GM19463 (cell line): Measurements from ENCODE around the gene ACAP3.

Source experiments
- ATAC-seq: cut with Tn5 transposase; IDR thresholded peaks from one replicate; pipeline ENCODE4 v1.9.1; 2021; ENCODE audit warnings: mild to moderate bottlenecking, moderate library complexity; ENCODE audit not compliant: unreplicated experiment

Gene ACAP3, protein sequence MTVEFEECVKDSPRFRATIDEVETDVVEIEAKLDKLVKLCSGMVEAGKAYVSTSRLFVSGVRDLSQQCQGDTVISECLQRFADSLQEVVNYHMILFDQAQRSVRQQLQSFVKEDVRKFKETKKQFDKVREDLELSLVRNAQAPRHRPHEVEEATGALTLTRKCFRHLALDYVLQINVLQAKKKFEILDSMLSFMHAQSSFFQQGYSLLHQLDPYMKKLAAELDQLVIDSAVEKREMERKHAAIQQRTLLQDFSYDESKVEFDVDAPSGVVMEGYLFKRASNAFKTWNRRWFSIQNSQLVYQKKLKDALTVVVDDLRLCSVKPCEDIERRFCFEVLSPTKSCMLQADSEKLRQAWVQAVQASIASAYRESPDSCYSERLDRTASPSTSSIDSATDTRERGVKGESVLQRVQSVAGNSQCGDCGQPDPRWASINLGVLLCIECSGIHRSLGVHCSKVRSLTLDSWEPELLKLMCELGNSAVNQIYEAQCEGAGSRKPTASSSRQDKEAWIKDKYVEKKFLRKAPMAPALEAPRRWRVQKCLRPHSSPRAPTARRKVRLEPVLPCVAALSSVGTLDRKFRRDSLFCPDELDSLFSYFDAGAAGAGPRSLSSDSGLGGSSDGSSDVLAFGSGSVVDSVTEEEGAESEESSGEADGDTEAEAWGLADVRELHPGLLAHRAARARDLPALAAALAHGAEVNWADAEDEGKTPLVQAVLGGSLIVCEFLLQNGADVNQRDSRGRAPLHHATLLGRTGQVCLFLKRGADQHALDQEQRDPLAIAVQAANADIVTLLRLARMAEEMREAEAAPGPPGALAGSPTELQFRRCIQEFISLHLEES

DNA sequence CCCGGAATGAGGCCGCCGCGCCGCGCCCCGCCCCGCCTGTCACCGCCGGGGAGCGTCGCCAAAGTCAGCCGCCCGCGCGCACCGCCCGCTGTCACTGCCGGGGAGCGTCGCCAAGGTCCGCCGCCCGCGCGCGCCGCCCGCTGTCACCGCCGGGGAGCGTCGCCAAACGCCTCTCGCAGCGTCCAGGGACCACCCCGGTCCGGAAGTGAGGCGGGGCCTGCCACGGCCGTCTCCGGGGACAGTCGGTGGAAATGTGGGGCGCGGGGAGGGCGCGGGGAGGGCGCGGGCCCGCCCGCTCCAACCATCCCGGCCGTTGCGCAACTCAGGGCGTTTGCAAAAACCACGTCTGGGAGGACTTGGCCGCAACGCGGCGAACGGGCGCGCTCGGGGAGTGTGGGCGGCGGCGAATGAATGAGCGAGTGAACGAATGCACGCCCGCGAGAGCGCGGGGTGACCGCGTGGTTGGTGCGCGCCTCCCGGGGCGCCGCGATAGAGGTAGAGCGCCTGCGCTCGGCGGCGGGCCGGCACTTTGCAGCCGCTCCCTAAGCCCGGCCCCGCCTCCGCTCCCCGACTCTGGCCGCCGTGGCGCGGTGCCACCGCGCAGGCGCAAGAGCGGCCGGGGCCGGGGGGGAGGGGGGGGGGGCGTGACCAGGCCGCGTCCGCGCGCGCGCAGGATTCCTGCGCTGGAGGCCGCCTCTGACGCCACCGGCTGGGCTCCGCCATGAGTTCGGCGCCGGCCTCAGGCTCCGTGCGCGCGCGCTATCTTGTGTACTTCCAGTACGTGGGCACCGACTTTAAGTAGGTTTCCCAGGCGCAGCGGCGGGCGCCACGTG, at the start of gene ACAP3, which contains the start of gene PUSL1:
ACAP3 (minus strand) TSS at position 8 of the 833 bp plus-strand sequence. CDS start 115 bp downstream, outside the sequence.
PUSL1 (plus strand) TSS at position 675 of the 833 bp plus-strand sequence; CDS start at position 722, 47 bp downstream.
- peak; percentile 59 for ATAC-seq

DNA sequence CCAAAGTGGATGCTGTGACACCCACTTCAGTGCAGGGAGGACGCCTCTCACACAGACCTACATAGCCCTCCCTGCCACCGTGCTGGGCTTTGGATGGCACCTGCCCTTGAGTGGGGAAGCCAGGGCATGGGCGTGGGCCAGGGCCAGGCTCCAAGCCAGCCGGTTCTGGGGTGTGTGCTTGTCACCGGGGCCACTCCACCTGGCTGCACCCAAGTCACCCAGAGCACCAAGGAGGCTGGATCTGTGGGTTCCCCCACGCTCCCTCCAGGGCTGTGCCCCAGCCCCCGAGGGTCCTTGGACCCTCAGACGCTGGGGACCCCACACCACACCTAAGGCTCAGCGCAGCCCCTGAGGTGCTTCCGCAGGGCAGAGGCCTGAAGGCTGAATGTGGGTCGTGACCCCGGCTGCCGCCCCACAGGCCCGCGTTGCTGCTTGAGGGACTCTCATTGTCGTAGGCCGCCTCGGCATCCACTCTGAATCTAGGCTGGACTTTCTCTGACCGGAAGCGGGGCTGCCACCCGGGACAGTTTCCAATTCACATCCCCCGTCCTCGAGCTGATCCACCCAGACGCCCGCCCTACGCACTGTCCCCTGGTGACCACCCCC, 49.2 kb upstream of the ACAP3 start:
- ATAC-seq, result no peak

DNA sequence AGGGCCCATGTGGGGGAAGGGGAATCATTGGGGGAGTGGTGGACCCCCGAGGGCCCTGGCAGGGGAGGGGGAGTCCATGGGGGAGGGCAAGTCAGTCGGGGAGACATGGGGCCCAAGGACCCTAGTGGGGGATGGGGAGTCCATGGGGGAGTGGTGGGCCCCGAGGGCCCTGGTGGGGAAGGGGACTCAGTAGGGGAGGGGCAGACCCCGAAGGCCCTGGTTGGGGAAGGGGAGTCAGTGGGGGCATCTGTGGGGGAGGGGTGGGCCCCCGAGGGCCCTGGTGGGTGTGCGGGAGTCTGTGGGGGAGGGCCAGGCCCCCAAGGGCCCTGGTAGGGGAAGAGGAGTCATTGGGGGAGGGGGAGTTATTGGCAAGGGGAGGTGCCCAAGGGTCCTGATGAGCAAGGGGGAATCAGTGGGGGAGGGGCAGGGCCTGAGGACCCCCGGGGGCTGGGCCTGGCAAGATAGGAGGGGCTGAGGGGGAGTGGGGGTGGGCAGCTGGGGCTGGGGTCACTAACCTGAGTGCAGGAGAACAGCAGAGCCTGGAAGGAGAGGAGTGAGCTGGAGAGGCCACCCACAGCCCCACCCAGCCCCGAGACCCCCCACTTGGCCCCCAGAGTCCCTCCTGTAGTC, 48.6 kb upstream of the ACAP3 start:
- ATAC-seq, result no peak

DNA sequence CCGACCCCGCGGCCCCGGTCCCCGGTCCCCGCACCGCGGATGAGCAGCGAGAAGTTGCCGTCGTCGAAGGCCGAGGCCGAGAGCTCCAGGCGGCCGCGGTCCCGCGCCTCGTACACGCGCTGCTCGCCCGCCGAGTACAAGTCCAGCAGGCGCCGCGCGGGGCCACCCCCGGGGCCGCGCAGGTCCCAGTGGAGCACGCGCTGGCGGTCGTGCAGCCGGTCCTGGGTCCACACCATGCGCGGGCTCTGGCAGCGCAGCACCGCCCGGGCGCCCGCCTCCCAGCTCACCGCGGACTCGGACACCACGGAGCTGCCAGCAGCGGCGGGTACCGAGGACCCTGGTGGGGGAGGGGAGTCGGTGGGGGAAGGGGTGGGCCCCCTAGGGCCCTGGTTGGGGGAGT, 47.7 kb upstream of the ACAP3 start:
- no peak for ATAC-seq

DNA sequence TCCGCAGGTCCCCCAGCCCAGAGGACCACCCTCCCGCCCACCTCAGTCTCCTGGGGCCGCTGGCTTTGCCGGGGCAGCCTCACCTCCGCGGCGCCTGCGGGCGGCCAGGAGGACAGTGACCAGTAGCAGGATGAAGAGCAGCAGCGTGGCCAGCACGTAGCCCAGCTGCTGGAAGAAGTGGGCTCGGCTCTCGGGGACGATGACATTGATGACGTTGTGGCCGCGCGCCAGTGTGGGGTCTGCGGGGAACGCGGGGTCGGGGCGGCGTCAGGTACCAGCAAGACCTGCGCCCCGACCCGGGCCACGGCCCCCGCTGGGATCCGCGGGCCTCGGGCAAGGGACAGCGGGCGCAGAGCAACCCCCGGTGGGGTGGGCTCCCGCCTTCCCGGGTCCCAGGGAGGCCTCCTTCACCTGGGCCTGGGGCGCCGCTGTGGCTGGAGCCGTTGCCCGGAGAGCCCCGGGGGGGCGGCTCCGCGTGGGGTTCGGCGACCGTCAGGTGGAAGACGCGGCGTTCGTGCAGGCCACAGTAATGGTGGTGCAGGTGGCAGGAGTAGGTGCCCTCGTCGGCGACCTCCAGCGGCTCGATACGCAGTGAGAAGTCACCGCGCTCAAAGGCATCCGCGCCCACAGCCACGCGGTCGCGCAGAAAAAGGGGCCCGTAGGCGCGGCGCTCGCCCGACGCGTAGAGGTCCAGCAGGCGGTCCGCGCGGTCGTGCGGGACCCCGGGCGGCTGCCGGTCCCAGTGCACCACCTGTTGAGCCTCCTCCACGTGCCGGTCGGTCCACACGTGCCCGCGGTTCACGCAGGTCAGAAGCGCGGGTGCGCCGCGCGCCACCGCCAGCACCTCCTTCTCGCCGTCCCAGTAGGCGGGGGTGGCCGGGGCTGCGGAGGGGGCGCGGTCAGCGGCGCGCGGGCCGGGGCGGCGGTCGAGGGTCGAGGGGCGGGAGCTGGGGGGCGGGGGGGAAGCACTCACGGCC, 46.8 kb upstream of the ACAP3 start:
- no peak for ATAC-seq

DNA sequence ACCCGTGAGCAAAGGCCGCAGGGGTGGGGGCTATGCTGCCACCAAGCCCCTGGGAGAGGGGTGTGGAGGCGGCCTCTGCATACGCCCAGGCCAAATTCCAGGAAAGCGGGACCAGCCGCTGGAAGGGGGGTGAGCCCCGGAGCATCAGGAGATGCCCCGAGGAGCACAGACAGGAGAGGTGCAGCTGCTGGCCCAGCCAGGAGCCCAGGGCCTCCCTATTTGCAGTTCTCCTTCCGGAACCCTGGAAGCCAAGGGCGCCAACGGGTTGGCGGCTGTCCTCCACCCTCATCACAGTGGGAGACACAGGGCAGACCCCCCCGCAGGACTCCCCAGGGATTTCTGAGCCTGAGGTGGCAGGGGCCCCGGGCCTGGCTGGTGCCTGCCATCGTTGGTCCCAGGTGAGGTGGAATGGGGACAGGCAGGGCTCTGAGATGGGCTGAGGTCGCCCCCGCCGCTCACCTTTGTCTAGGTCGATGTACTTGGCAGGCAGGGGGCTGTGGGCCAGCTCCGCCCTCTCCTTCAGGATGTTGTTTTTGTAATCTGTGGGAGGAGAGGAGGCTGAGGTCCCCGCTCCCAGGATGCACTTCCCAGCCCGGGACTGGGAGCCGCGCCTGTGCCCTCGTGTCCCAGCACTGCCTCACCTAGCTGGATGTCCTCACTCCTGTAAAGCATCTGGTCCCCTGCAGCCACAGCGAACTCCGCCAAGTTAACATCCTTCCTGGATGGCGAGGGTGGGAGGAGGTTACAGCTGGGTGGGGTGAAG, 45.8 kb upstream of the ACAP3 start:
- ATAC-seq, result no peak

DNA sequence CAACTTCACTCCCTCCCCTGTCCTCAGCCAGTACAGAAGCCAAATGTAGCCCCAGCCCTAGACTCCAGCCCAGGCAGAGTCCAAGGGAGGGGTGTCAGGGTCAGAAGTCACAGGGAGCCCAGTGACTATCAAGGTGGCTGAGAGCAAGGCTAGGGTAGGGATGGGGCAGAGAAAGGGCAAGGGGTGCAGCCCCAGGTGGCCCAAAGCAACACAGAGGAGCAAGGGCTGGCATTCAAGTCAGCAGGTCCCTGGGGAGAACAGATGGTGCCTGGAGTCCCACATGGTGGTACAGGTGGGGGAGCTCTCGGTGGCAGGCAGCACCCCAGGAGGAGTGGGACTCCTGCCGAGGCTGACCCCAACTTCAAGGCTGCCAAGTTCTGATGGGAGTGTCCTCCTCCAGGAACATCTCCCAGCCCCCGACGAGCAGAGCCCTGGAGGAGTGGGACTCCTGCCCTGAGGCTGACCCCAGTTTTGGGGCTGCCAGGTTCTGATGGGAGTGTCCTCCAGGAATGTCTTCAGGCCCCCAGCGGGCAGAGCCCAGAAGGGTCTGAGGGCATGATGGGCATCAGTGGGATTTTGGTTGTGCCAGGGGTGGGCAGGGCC, 45.2 kb upstream of the ACAP3 start:
- ATAC-seq, result no peak

DNA sequence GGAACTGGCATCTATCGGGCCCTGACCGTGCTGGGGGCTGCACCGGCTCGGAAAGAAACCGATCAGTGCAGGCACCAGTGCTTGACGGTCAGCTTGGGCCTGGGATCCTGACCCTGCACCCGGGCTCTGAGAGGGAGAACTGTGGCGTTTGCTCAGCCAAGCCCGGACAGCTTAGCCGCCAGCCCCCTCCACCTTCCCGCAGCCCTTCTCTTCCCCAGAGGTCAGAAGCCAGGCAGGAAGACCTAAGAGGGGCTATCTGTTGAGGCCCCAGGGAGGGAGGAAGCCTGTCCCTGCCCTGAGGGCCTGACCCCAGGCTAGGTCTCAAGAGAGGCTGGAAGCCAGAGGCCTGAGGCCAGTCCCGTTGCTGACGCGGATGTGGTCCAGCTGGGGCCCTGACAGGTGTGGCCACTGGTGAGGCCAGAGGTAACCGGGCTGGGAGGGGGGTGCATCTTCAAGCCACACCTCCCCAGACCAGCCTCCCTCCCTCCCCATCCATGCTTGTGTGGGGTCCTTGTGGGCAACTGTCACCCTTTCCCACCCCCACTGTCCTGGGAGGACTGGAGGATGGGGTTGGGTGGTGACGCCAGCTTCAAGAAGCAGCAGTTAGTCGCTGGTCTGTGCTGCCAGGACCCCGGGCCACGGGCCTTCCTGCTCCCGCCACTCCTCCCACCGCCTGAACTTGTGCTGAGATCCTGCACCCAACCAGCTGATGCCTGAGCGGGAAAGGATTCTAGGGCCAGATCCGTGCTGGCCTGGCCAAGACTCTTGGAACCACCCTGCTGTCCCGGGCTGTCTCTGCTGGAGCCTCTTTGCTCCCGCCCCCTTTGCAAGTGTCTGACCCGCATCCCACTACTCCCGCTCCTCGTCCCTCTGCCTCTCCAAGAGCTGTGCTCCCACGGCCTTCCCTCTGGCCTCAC, 44.0 kb upstream of the ACAP3 start:
- ATAC-seq, result no peak

DNA sequence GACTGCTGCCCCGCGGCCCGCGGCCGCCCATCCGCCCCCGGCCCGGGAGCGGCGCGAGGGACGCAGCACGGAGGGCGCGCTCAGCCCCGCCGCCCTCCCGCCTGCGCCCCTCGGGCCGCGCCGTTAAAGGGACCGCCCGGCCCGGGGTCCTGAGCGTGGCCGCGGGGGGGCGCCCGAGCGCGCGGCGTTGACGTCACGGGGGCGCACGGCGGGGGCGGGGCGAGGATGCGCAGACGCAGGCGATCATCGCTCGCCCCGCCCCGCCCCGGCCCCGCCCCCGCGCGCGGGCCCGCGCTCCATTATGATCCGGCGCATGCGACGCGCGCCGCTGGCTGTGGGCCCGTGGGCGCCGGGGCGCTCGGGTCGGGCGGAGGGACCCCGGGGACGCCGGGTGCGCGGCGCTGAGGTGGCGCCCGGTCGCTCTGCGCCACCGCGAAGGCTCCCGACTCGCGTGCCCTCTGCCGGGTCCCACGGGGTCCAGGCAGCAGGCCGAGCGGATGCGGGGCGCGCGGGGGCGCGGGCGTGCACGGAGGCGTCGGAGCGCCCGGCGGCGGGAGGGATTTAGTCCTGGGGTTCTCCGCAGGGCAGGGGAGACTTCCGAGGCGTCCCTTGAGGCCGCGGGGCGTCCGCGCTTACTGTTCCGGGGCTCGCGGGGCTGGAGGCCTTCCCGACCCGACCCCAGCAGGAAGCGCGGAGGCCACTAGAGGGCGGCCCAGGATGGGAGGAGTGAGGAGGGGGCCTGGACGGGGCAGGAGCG, 41.7 kb upstream of the ACAP3 start, which contains the start of gene DVL1:
DVL1 (minus strand) TSS at position 163 of the 757 bp plus-strand sequence. CDS start 353 bp downstream, outside the sequence.
- ATAC-seq, result peak; percentile 64

DNA sequence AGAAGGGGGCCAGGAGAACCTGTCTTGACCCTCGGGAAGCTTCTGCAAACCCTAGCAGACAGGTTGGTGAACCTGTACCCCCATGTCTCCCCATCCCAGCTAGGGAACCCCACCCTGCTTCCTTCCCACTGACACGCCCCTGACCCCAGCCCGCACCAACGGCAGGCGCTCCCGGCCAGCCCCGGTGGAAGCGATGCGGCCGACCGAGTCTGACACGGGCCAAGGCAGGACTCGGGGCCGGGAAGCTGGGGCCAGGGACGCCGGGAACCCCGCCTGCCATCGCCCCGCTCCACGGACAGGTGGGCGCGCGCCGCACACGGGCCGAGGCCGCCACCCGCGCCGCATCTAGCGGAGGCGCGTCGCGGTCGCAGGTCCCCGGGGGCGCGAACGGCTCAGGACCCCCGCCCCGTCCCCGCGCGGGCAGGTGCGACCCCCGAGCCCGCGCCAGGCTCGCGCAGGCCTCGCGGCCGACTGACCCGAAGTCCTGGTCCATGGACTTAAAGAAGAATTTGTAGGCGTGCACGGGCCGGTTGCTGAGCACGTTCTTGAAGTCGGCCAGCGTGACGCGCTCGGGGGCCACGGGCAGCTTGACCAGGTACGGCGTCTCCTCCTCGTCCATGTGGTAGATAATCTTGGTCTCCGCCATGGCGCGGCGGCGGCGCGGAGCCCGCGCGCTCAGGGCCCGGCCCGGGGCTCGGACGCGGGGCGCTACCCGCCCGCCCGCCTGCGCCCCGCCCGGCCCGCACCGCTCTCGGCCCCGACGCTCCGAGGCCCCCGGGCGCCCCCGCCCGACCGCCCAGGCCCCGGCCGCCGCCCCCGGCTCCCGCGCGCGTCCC, 40.9 kb upstream of the ACAP3 start:
- ATAC-seq, result peak; percentile 34

DNA sequence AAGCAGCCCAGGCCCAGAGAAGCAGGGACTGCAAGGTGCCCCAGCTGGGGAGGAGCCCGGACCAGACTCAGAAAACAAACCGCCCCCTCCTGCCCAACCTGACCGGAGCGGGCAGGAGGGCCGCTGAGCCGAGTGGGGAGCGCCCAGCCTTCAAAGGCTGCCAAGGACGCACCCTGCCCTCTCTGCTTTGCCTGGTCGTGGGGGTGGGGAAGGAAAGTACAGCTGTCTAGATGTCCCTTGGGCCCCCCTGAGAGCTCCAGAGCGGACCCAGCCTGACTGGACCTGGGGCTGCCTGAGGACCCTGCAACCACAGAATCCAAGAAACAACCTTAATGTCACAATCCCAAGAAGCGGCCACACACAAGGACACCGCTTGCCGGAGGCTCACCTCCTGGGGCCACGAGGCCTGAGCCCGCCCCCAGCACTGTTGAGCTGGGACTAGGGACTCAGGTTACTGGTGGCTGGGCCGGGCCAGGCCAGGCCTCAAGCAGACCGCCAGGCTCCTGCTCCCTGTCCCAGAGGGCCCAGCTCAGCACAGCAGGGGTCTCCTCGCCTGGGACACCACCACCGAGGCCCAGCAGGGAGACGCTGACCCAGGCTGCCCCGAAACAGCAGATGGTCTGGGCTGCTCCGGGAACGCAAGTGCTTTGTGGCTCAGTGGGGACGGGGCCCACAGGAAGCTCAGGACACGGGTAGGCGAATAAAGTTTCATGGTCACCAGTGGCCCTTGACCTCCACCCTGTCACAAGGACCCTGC, 40.1 kb upstream of the ACAP3 start:
- ATAC-seq, result no peak

DNA sequence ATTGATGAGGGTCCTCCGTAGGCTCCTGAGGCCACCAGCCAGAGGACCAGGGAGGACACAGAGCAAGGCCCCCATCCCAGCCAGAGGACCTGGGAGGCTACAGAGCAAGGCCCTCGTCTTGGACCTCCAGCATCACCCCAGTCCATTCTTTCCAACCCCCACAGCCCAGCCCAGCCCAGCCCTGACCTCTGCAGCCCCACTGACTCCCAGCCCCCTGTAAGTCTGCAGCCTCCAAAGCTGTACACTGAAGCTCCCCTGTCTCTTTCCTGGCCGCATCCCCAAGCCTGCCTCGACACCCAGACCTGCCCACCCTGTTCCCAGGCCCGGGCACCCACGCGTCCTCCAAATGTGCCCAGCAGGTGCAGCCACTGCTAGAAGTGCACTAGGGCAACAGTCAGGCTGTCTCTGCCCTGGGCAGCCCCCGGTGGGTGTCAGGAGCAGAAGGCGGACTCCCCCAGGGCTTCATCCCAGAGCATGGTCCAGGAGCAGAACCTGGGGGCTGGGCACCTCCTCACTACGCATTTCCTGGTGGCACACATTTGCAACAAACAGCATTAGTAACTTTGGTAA, 39.4 kb upstream of the ACAP3 start:
- no peak for ATAC-seq

DNA sequence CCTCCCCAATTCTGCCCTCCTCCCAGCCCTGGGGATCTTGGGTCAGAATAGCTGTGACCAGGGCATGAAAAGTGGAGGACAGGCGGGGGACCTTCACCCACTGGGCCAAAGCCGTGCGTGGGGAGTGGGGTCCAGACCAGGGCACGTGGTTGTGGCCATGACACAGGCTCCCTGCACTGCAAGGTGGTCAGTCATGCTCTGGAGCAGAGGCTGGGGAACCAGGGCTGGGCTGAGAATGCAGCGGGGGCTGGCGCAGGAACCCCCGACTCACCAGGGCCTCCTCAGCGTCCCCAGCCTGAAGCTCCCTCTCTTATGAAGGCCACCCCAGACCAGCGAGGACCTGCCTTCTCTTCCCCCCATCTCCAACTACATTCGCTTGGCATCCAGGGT, 38.8 kb upstream of the ACAP3 start:
- ATAC-seq, result no peak
